Mammary epithelial cell (primary cell): ENCODE data around the gene LMAN2.

Experiments used
- EZH2 ChIP-seq: IDR thresholded peaks from 2 replicates; pipeline ENCODE4 v1.6.1; 2012; ENCODE audit warnings: low read length, inconsistent platforms, borderline replicate concordance
- TF ChIP-seq, protein P1 (sequence below), 2 donors: IDR thresholded peaks in 1 of 2; conservative IDR thresholded peaks in 1 of 2; 2 replicates each; pipeline ENCODE4 v1.5.1; 2011 to 2012; ENCODE audit warnings: inconsistent platforms in 2 of 2, low read length in 2 of 2, mild to moderate bottlenecking in 2 of 2, control low read depth in 1 of 2, low read depth in 1 of 2; ENCODE audit not compliant: insufficient read depth in 1 of 2; ENCODE audit errors: extremely low read depth in 1 of 2

DNA sequence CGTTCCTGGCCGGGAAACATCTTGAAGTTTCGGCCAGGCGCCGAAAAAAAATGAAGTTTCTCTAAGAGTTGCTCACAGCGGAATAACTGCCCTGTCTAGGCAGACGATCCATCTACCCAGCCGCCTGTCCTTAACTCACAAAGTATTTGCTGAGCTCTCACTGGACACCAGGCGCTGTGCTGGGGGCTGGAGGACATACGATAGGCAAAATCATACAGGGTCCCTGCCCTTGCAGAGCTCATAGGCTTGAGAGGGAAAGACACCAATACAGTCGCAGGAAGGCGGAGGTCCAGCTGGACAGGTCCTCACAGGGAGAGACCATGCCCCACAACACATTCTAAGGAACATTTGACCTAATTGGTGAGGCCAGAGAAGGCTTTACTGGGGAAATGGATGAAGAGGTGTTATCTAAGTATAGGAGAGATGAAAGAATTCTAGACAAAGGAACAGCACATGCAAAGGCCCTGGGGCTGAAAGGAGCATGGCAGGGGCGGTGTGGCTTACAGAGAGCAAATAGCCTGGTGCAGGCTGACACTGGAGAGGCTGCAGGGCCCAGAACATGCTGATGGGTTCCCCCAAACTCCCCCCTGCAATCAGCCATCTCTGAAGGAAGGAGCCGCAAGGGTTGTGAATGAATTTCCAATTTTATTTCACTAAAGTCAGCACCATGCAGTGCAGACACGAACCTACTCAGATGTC is 37.8 kb downstream of the LMAN2 start:
- TF ChIP-seq, protein P1, sequence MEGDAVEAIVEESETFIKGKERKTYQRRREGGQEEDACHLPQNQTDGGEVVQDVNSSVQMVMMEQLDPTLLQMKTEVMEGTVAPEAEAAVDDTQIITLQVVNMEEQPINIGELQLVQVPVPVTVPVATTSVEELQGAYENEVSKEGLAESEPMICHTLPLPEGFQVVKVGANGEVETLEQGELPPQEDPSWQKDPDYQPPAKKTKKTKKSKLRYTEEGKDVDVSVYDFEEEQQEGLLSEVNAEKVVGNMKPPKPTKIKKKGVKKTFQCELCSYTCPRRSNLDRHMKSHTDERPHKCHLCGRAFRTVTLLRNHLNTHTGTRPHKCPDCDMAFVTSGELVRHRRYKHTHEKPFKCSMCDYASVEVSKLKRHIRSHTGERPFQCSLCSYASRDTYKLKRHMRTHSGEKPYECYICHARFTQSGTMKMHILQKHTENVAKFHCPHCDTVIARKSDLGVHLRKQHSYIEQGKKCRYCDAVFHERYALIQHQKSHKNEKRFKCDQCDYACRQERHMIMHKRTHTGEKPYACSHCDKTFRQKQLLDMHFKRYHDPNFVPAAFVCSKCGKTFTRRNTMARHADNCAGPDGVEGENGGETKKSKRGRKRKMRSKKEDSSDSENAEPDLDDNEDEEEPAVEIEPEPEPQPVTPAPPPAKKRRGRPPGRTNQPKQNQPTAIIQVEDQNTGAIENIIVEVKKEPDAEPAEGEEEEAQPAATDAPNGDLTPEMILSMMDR (conservative IDR thresholded peaks at IDR 0.05 in 1 of 2, IDR thresholded peaks at IDR 0.05 in 1 of 2; ENCODE audit: extremely low read depth in 1 of 2, insufficient read depth in 1 of 2, low read depth in 1 of 2, low read length in 2 of 2), result no peak
- TF ChIP-seq EZH2, result no peak
